ENCODE results near the gene PWP1. TPM values are rescaled to one million over a fixed set of nuclear protein-coding genes. Genes with fewer than 3 reads are reported as not detected.

PWP1 gene
- total RNA-seq, 1 donor from 2014 or later, result 28.2 TPM

DNA sequence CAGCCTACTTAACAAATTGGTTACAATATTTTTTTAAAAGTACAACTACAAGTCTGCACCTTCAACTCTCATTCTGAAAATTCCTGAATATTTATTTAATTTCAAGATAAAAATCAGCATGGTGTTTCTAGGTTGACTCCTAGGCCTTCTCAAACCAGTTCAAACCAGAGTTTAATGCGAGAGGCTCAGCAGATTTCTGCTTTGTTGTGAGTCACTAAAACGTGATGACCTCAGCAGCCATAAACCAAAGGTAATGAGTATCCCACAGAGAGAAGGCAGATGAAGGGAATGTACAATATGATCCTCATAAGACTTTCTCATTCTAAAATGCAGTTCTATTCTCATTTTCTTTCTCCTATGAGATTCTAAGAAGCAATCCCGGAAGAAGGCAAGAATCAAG lies 73.8 kb downstream of the PWP1 start:
- Mint-ChIP-seq H3K9me3 (ENCODE audit: low read depth) (no peaks in the 10 kb centered on the region), H3K4me1 (ENCODE audit: low read depth) (peaks cover 17% of the 10 kb centered on the region), H3K27ac (peak overlapping the region; percentile 96), H3K4me3 (ENCODE audit: low read depth) (peak overlapping the region; percentile 89), H3K27me3 (no peaks in the 10 kb centered on the region), H3K36me3 (ENCODE audit: insufficient read depth) (peaks cover 6% of the 10 kb centered on the region)
- DNase-seq (ENCODE audit: low spot score, unreplicated experiment), result no peak
- TF ChIP-seq, protein P1, sequence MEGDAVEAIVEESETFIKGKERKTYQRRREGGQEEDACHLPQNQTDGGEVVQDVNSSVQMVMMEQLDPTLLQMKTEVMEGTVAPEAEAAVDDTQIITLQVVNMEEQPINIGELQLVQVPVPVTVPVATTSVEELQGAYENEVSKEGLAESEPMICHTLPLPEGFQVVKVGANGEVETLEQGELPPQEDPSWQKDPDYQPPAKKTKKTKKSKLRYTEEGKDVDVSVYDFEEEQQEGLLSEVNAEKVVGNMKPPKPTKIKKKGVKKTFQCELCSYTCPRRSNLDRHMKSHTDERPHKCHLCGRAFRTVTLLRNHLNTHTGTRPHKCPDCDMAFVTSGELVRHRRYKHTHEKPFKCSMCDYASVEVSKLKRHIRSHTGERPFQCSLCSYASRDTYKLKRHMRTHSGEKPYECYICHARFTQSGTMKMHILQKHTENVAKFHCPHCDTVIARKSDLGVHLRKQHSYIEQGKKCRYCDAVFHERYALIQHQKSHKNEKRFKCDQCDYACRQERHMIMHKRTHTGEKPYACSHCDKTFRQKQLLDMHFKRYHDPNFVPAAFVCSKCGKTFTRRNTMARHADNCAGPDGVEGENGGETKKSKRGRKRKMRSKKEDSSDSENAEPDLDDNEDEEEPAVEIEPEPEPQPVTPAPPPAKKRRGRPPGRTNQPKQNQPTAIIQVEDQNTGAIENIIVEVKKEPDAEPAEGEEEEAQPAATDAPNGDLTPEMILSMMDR (IDR thresholded peaks at IDR 0.05; ENCODE audit: unreplicated experiment), result no peak

DNA sequence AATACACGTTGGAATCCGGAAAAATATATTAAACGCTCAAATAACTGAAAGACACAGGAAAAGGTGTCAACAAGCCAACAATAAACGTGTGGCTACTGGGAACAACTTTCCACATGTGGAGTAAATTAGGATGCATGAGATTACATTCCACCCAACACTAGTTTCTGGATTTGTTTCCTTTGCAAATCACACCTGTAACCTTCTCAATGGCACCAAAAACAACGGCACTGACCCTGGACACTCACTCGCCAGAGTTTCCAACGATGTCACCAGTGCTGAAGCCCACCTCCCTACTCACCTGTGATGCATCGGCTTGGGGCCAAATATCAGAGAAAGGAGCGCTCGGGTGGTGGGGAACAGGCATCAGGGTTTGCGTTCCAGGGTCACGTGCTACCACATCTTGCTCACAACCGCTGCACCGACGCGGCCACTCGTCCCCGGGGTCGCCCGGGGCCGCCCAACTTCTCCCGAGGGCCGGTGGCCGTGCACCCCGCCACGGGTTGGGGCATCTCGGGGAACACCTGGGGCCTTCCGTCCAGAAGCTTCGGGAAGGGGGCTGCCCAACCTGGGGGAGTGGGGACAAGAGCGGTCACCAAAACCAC lies 74.7 kb downstream of the PWP1 start:
- peaks cover 6% of the 10 kb centered on the region for H3K36me3 Mint-ChIP-seq (ENCODE audit: insufficient read depth)
- H3K27ac Mint-ChIP-seq, result peak overlapping the region; percentile 96
- H3K27me3 Mint-ChIP-seq, result no peaks in the 10 kb centered on the region
- peak overlapping the region; percentile 89 for H3K4me3 Mint-ChIP-seq (ENCODE audit: low read depth)
- H3K9me3 Mint-ChIP-seq (ENCODE audit: low read depth), result no peaks in the 10 kb centered on the region
- TF ChIP-seq, protein P1 (IDR thresholded peaks at IDR 0.05; ENCODE audit: unreplicated experiment), result no peak
- peak; percentile 15 for DNase-seq (ENCODE audit: low spot score, unreplicated experiment)
- peaks cover 17% of the 10 kb centered on the region for H3K4me1 Mint-ChIP-seq (ENCODE audit: low read depth)

DNA sequence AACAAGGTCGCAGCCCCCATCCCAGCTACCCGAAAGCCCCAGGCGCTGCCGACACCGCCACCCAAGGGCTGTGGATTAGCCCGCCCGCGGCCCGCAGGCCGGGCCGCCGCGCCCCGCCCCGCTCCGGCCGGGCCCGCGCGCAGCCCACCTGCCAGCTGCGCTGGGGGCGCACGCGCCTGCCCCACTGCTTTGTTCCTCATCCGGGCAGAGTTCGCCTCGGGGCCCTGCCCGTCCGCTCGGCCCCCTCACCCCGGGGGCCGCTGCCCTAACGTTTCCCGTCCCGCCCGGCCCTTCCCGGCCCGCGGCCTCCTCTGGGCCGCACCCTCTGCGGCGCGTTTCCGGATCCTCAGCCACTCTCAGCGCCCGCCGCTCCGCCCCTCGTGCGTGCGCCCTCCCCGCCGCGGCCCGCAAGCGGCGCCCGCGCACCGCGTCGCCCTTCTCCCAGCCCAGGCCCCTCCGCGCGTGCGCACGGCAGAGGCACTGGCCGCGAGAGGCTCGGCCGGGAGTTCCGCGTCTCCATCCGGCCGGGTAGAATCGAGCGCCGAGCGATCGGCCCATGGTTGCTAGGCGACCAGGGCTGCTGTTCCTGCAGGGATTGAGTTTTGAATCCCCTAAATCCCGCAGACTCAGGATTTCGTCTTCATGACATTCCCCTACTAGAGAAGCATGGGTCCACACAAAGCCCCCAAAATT lies 75.4 kb downstream of the PWP1 start, which contains the start of gene PRDM4:
Gene PRDM4, minus strand, starts transcription at position 329 of the 693 bp plus-strand sequence. CDS start 622 bp downstream, outside the sequence.
- Mint-ChIP-seq H3K4me3 (ENCODE audit: low read depth) (peak within 1 kb of the TSS; percentile 89), H3K36me3 (ENCODE audit: insufficient read depth) (peaks cover 6% of the 10 kb centered on the region), H3K27ac (peak within 1 kb of the TSS; percentile 96), H3K4me1 (ENCODE audit: low read depth) (peaks cover 17% of the 10 kb centered on the region), H3K9me3 (ENCODE audit: low read depth) (no peaks in the 10 kb centered on the region), H3K27me3 (peaks cover 2% of the 10 kb centered on the region)
- TF ChIP-seq, protein P1 (IDR thresholded peaks at IDR 0.05; ENCODE audit: unreplicated experiment), result peak; percentile 49
- DNase-seq (ENCODE audit: low spot score, unreplicated experiment), result peak; percentile 91

DNA sequence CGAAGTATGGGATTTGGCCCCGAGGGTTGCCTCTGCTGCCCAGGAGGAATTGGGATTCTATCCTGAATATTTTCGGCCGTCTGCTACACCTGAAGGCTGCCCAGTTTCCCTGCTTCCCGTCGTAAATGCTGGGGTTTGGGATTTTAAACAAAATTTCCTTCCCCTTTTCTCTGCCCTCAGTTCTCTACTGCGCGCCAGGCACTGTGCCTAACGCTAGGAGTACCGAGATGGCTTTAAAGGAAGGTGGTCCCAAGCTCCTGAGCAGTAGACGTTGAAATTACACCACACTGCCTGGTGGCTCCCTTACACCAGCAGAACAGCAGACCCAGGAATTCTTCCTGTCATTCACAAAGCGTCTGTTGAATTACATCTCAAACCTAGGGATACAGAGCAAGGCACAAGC lies 75.9 kb downstream of the PWP1 start:
- H3K9me3 Mint-ChIP-seq (ENCODE audit: low read depth), result no peaks in the 10 kb centered on the region
- H3K4me1 Mint-ChIP-seq (ENCODE audit: low read depth), result peaks cover 17% of the 10 kb centered on the region
- peak overlapping the region; percentile 89 for H3K4me3 Mint-ChIP-seq (ENCODE audit: low read depth)
- no peak for DNase-seq (ENCODE audit: low spot score, unreplicated experiment)
- H3K27me3 Mint-ChIP-seq, result peaks cover 2% of the 10 kb centered on the region
- peak overlapping the region; percentile 85 for H3K27ac Mint-ChIP-seq
- H3K36me3 Mint-ChIP-seq (ENCODE audit: insufficient read depth), result peaks cover 6% of the 10 kb centered on the region
- TF ChIP-seq, protein P1 (IDR thresholded peaks at IDR 0.05; ENCODE audit: unreplicated experiment), result no peak

Other genes starting within 250 kb of the PWP1 start
- 30.5 and 34.0 TPM in 2 replicates for gene PRDM4, start 75.3 kb downstream of the PWP1 start, total RNA-seq
- gene ASCL4, start 88.9 kb downstream of the PWP1 start, total RNA-seq, result 0.13 TPM in 1 of 2 replicates, not detected in the other

All from progenitor cell of endocrine pancreas (in vitro differentiated cells).